ENCODE data around the gene AP5Z1.

Gene AP5Z1

GRCh38 chr7:4766666-4767519 lies 8.5 kb upstream of the AP5Z1 start:
- DNase-seq (ENCODE audit: low read depth in 2 of 2): no peak

GRCh38 chr7:4768597-4769569 lies 6.5 kb upstream of the AP5Z1 start:
- no peak for DNase-seq (ENCODE audit: low read depth in 2 of 2)

- no peak for DNase-seq (ENCODE audit: low read depth in 2 of 2)
These were observed 5.7 kb upstream of the AP5Z1 start for GRCh38 chr7:4769761-4770160.

GRCh38 chr7:4770886-4771285 lies 4.5 kb upstream of the AP5Z1 start:
- no peak for DNase-seq (ENCODE audit: low read depth in 2 of 2)

GRCh38 chr7:4771737-4772136 lies 3.7 kb upstream of the AP5Z1 start:
- no peak for DNase-seq (ENCODE audit: low read depth in 2 of 2)

GRCh38 chr7:4772306-4772705 lies 3.1 kb upstream of the AP5Z1 start:
- no peak for DNase-seq (ENCODE audit: low read depth in 2 of 2)

GRCh38 chr7:4774007-4774406 lies 1.4 kb upstream of the AP5Z1 start:
- no peak for DNase-seq (ENCODE audit: low read depth in 2 of 2)

GRCh38 chr7:4774658-4775249 lies 669 bp upstream of the AP5Z1 start:
- no peak for DNase-seq (ENCODE audit: low read depth in 2 of 2)

- DNase-seq (ENCODE audit: low read depth in 2 of 2): peak; percentile 23 to 37
These were observed 613 bp downstream of the AP5Z1 start for GRCh38 chr7:4775848-4776623.

GRCh38 chr7:4779118-4779517 lies 3.7 kb downstream of the AP5Z1 start:
- no peak for DNase-seq (ENCODE audit: low read depth in 2 of 2)

GRCh38 chr7:4781366-4782069 lies 6.1 kb downstream of the AP5Z1 start:
- no peak for DNase-seq (ENCODE audit: low read depth in 2 of 2)

GRCh38 chr7:4782333-4783291 lies 7.2 kb downstream of the AP5Z1 start:
- no peak for DNase-seq (ENCODE audit: low read depth in 2 of 2)

- no peak for DNase-seq (ENCODE audit: low read depth in 2 of 2)
These were observed 7.8 kb downstream of the AP5Z1 start for GRCh38 chr7:4783292-4783652.

- no peak for DNase-seq (ENCODE audit: low read depth in 2 of 2)
These were observed 8.4 kb downstream of the AP5Z1 start for GRCh38 chr7:4783762-4784351.

GRCh38 chr7:4784799-4785198 lies 9.4 kb downstream of the AP5Z1 start:
- no peak for DNase-seq (ENCODE audit: low read depth in 2 of 2)

GRCh38 chr7:4785371-4785770 lies 9.9 kb downstream of the AP5Z1 start:
- DNase-seq (ENCODE audit: low read depth in 2 of 2): no peak

GRCh38 chr7:4786015-4786414 lies 10.6 kb downstream of the AP5Z1 start:
- DNase-seq (ENCODE audit: low read depth in 2 of 2): no peak

- no peak for DNase-seq (ENCODE audit: low read depth in 2 of 2)
These were observed 12.1 kb downstream of the AP5Z1 start for GRCh38 chr7:4787541-4787940.

- DNase-seq (ENCODE audit: low read depth in 2 of 2): no peak
These were observed 12.7 kb downstream of the AP5Z1 start for GRCh38 chr7:4787947-4788626.
